Body of pancreas (tissue), 4 donors: ENCODE measurements around the gene TTLL11. TPM values are rescaled to one million over a fixed set of nuclear protein-coding genes. Genes with fewer than 3 reads are reported as not detected.

ENCODE experiments used
- ATAC-seq: fragments of 150-250 bp; one replicate; pipeline ENCODE4 v1.9.1; 2016
- DNase-seq, 4 donors: peaks; one replicate each; pipeline ENCODE4 v3.0.0-alpha.2; 2019
- H3K27ac ChIP-seq, 4 donors: fragments of 200-600 bp; sonication (generic); 1 replicate in 3 of 4; 2 replicates in 1 of 4; pipeline versions ENCODE4 v1.5.1 to v1.6.1; 2016 to 2019; ENCODE audit warnings: mild to moderate bottlenecking in 1 of 4, mixed read lengths in 1 of 4, moderate library complexity in 1 of 4
- H3K27me3 ChIP-seq, 2 donors: fragments of 200-600 bp; sonication (generic); one replicate each; pipeline ENCODE4 v1.6.0; 2016; ENCODE audit warnings: mild to moderate bottlenecking in 1 of 2
- H3K36me3 ChIP-seq, 2 donors: fragments of 200-600 bp; sonication (generic); replicated peaks in 1 of 2; 2 replicates each; pipeline ENCODE4 v1.5.1; 2016; ENCODE audit warnings: low read depth in 2 of 2; ENCODE audit not compliant: insufficient read depth in 1 of 2
- H3K4me1 ChIP-seq: fragments of 200-600 bp; sonication (generic); one replicate; pipeline ENCODE4 v1.6.0; 2016
- H3K4me3 ChIP-seq, 2 donors: fragments of 200-600 bp; sonication (generic); 1 replicate in 1 of 2; 2 replicates in 1 of 2; pipeline ENCODE4 v1.5.1; 2016 to 2019
- H3K9me3 ChIP-seq, 3 donors: fragments of 200-600 bp; sonication (generic); 1 replicate in 2 of 3; 2 replicates in 1 of 3; pipeline ENCODE4 v1.5.1; 2016
- CTCF ChIP-seq, 7 experiments: fragments of 450-650 bp in 4 of 7; fragments of 200-600 bp in 3 of 7; sonication (generic) in 3 of 7; IDR thresholded peaks; one replicate each; pipeline ENCODE4 v1.5.1; 2016 to 2019; ENCODE audit warnings: antibody characterized with exemption in 7 of 7
- POLR2A ChIP-seq, 3 donors: fragments of 450-650 bp; IDR thresholded peaks; one replicate each; pipeline ENCODE4 v1.6.1; 2016; ENCODE audit warnings: antibody characterized with exemption in 3 of 3, mild to moderate bottlenecking in 2 of 3
- WGBS, 2 donors: methylation state at CpG; one replicate each; pipeline ENCODE4 v1.1.5; 2017; 5-methylcytosine and 5-hydroxymethylcytosine counted together
- intact Hi-C: fragments of 100-400 bp; cut with DNase I; formaldehyde crosslinking; loops from one replicate; pipeline ENCODE4 v1.15.1; 2023
- total RNA-seq, 2 donors: library from RNA; depleted of rRNA; stranded (reverse); fragments of >200 nt; gene quantifications; one replicate each; pipeline ENCODE4 v1.1.0, GENCODE V29; 2016

Gene TTLL11
- total RNA-seq, 2 donors from 2014 or later = 14.5 to 16.8 TPM

- no peaks in the 10 kb centered on the region for H3K36me3 ChIP-seq
- H3K27me3 ChIP-seq = no peaks in the 10 kb centered on the region
- H3K9me3 ChIP-seq = no peaks in the 10 kb centered on the region
- intact Hi-C loops = no loop called here
- H3K27ac ChIP-seq = no peak overlapping the region
- ATAC-seq (no peak), DNase-seq (no peak)
- TF ChIP-seq POLR2A (IDR thresholded peaks at IDR 0.05) = no peak
- no peak for TF ChIP-seq CTCF (IDR thresholded peaks at IDR 0.05)
- no peak overlapping the region for H3K4me3 ChIP-seq
- 89 to 93% methylated on average over 4 of the region's 4 CpGs for WGBS, 2 donors
- no peaks in the 10 kb centered on the region for H3K4me1 ChIP-seq
These were observed 175.5 kb downstream of the TTLL11 start for GRCh38 chr9:121917375-121918335.

GRCh38 chr9:121915304-121915625 is 177.8 kb downstream of the TTLL11 start:
- no peak for DNase-seq
- WGBS, 2 donors = 86 to 94% methylated on average over 4 of the region's 4 CpGs
- H3K4me1 ChIP-seq = no peaks in the 10 kb centered on the region
- no peaks in the 10 kb centered on the region for H3K27me3 ChIP-seq
- H3K36me3 ChIP-seq = no peaks in the 10 kb centered on the region
- H3K9me3 ChIP-seq = no peaks in the 10 kb centered on the region
- TF ChIP-seq POLR2A (IDR thresholded peaks at IDR 0.05) (no peak), CTCF (IDR thresholded peaks at IDR 0.05) (no peak)
- H3K27ac ChIP-seq = no peak overlapping the region
- H3K4me3 ChIP-seq = no peak overlapping the region
- intact Hi-C loops = no loop called here
- no peak for ATAC-seq

GRCh38 chr9:121914604-121915303 is 178.4 kb downstream of the TTLL11 start:
- Histone ChIP-seq H3K4me1 (no peaks in the 10 kb centered on the region), H3K9me3 (no peaks in the 10 kb centered on the region), H3K27ac (no peak overlapping the region), H3K36me3 (no peaks in the 10 kb centered on the region), H3K4me3 (no peak overlapping the region), H3K27me3 (no peaks in the 10 kb centered on the region)
- DNase-seq = no peak
- intact Hi-C loops = no loop called here
- no peak for ATAC-seq
- TF ChIP-seq POLR2A (IDR thresholded peaks at IDR 0.05) (no peak), CTCF (IDR thresholded peaks at IDR 0.05) (no peak)
- WGBS, 2 donors = 89 to 94% methylated on average over 5 to 10 of the region's 10 CpGs

GRCh38 chr9:121914017-121914595 is 179.0 kb downstream of the TTLL11 start:
- H3K4me1 ChIP-seq = no peaks in the 10 kb centered on the region
- ATAC-seq = no peak
- no peak overlapping the region for H3K27ac ChIP-seq
- TF ChIP-seq CTCF (IDR thresholded peaks at IDR 0.05) (no peak), POLR2A (IDR thresholded peaks at IDR 0.05) (no peak)
- no peaks in the 10 kb centered on the region for H3K27me3 ChIP-seq
- intact Hi-C loops = no loop called here
- H3K36me3 ChIP-seq = no peaks in the 10 kb centered on the region
- no peak overlapping the region for H3K4me3 ChIP-seq
- H3K9me3 ChIP-seq = no peaks in the 10 kb centered on the region
- DNase-seq = no peak
- 87 to 92% methylated on average over 6 of the region's 6 CpGs for WGBS, 2 donors
